Occipital lobe (tissue), 2 donors: ENCODE data around the gene CMSS1. TPM values are rescaled to one million over a fixed set of nuclear protein-coding genes. Genes with fewer than 3 reads are reported as not detected.

Source experiments
- DNase-seq: peaks from one replicate; lab custom pipeline; 2025; lab: John Stamatoyannopoulos, UW
- total RNA-seq: library from RNA; depleted of rRNA; stranded (reverse); fragments of >200 nt; gene quantifications from one replicate; pipeline ENCODE4 v1.2.3, GENCODE V29; 2014

Gene CMSS1
- total RNA-seq, 1 donor from 2014 or later: 13.3 TPM

GRCh38 chr3:99958222-99958912 is 140.7 kb downstream of the CMSS1 start:
- no peak for DNase-seq

GRCh38 chr3:99960123-99960878 is 142.6 kb downstream of the CMSS1 start:
- no peak for DNase-seq

GRCh38 chr3:99960941-99961340 is 143.3 kb downstream of the CMSS1 start:
- no peak for DNase-seq

DNA sequence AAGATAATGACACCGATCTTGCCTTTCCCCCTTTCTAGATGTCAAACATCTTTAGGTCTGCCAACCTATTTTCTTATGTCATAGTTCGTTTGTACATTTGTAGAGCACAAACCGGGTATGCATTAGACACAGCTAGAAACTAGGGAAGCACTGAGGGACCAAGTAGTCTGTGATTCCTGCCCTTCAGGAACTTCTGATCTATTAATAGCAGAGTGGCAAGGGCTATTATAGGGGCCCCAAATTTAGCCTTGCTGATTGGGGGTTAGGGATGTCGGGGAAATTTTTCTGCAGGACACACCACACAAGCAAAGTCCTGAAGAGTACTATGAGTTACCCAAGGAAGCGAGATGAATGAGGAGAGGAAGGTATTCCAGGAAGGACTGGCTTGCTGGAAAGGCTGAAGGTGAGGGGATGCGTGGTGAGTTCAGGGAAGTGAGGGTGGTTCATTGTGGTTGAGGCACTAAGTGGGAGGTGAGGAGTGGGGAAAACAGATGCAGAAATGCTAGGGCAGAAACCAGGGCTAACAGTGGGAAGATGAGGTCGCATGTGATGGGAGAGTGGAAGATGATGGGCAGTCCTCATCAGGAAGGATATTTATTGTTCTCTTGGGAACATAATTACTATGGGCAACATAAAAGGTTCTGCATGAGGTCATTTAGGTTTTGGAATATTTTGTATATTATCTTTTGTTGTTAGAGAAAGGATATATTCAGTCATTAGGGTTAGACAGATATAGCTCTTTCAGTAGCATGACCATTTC is 144.3 kb downstream of the CMSS1 start:
- DNase-seq: no peak

DNA sequence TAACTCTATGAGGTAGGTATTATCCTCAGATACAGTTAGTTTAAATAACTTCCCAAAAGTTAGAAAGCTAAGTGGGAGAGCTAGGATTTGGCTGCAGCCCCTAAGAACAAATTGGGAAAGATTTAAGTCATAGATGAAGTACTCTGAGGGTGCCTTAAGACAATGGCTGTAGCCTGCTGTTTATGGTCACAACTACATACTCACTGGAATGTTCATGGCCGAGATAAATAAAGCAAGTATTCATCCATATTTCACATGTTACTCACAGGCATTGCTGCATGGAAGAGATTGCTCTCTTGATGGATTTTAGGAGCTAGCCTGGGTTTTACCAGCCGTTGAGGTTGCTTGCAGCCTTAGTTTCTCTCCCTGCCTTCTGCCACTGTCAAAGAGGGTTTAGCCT is 145.0 kb downstream of the CMSS1 start:
- DNase-seq: no peak

DNA sequence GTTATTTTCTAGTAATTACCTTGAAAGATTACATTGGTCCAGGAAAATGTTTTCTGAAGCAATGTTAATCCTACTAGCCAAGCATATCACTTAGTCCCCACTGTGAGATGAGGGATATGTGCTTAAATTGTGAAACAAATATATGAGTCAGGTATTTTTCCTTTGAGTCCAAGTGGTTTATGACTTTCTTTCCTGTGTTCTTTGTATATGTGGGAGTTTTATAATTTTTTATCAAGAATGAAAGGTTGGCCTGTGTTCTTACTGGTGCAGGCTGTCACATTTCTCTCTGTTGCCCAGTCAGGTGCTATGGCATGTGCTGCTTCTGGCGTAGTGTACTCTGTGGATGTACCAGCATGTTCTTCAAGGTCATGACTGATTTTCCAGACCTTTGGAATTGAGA is 147.4 kb downstream of the CMSS1 start:
- no peak for DNase-seq

DNA sequence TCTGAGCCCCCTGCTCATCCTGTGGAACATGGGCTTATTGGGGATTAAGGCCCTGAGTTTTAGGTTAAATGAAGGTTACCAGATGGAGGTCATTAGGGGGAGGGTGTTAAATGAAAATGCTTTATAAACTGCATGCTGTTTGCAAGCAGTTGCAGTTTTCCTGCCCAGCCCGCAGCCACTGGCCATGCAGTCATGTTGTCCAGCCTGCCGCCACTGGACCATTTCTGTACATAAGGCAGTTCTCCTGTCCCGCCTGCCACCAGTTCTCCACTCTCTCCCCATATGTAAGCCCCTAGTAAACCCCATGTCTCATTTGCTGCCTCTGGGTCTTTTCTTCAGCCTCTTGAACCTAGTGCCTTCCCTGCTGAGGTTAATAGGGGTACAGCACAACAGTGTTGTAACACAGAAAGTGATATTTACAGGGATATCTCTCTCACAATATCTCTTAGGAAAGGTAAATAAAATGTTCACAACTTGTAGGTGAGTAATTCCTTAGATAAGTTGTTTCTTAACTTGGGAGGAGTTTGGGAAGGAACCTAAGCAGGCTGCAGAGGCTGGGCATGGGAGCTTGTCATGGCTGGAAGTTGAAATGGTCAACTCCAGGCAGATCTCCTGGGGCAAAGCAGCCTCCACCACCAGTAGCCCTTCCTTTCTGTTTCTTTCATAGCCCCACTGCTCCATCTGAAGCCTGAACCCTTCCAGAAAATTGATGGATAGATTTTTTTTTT is 148.2 kb downstream of the CMSS1 start:
- no peak for DNase-seq

GRCh38 chr3:99966662-99967416 is 149.2 kb downstream of the CMSS1 start:
- DNase-seq: no peak

DNA sequence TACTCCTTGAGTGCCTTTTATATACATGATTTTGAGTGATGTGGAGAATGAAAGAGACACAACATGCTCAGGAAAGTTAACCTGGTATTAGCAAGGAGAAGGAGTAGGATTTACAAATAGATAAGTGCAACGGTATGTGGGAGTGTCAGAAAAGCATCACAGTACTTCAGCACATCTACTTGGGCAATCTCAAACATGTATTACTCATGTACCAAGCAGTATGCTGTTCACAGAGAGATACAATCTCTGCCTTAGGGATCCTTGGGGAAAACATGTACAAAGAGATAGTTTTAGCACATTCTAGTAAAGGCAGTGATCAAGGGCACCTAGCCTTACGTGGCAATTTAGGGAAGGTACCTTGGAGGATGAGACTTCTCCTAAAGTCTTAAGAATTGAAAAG is 150.1 kb downstream of the CMSS1 start:
- no peak for DNase-seq

GRCh38 chr3:99969136-99969535 is 151.5 kb downstream of the CMSS1 start:
- no peak for DNase-seq

GRCh38 chr3:99970198-99970597 is 152.5 kb downstream of the CMSS1 start:
- DNase-seq: no peak

- no peak for DNase-seq
Measured at GRCh38 chr3:99971761-99972160, 154.1 kb downstream of the CMSS1 start.

DNA sequence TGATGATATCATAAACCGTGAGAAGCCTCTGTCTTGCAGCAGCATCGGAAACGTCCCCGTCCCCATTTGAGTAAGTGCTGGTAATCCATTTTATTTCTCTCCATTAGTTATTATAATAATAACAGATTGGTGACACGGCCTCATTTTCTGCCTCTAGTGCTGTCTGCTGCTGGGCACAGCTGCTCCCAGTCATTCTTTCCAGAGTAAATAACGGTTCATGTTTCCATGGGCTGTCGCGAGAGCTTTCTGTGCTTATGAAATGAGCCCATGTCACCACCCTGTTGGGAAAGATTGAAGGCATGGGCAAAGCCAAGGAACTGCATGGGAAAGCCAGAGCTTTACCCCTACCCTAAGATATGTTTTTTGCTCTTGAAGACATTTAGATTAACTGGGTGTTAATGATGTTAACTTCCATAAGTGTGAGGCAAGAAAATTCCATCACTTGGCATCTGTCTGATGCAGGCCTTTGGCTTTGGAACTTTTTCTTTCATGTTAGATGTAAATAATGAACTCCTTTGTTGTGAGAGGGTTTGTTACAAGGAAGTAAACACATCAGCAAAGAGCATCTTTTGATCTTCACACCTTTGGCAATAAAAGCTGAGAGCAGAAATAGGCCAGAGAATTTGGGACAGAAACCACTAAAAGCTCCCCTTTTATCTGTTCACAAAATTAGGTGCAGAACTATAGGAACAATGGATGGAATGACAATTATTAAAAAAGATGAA is 154.9 kb downstream of the CMSS1 start:
- DNase-seq: no peak

DNA sequence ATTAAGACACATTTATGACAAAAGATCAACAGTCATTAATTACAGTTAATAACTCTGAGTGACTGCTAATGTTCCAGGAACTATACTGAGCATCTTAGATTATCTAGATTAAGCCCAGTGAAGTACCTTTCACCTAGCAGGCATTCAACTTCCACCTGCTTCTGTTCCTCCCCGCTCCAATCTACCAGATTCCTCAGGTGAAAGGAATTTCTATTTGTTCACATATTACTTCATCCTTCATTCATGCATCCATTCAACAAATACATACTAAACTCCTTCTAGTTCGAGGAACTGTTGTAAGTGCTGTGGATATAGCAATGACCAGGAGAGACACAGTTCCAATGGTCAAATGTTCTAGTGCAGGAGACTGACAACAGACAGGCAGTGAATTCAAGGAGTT is 157.3 kb downstream of the CMSS1 start:
- DNase-seq: no peak

DNA sequence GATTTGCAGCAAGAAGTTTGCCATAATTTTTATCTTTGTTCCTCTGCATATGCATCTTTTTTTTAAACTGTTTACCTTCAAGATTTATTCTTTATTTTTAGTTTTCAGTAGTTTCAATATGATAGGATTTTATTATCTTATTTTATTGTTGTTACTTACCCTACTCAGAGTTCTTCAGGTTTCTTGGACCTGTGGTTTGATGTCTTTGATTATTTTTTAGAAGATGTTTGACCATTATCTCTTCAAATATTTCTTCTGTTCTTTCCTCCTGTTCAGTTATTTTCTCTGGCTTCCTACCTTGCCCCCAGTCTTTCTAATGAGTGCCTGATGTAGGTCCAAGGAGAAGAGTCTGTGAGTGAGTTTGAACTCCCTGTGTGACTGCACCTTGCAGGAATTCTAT is 158.9 kb downstream of the CMSS1 start:
- no peak for DNase-seq

DNA sequence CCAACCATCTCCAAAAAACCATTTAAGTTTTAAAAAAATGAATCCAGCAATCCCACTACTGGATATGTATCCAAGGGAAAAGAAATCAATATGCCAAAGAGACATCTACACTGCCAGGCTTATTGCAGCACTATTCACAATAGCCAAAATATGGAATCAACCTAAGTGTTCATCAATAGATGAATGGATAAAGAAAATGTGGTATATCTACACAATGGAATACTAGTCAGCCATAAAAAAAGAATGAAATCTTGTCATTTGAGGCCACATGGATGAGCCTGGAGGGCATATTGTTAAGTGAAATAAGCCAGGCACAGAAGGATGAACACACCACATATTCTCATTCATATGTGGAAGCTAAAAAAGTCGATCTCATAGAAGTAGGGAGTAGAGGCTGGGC is 160.6 kb downstream of the CMSS1 start:
- no peak for DNase-seq

DNA sequence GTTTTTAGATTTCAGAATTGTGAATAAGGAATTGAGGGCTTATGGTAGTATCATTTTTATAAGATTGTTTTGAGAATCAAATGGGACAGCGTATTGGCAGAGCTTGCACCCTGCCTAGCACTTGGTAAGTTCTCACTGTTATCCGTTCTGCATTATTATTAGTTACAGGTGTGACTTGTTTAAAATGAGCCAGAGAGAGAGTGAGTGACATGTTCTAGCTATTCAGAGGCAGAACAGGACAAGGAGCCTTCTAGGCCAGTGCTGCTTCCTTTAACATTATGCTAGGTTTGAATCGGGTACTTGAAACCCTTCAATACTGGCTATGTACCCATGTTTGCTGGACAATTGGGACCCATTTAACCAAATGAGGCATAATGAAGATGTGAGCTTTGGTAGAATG is 162.9 kb downstream of the CMSS1 start:
- DNase-seq: no peak

DNA sequence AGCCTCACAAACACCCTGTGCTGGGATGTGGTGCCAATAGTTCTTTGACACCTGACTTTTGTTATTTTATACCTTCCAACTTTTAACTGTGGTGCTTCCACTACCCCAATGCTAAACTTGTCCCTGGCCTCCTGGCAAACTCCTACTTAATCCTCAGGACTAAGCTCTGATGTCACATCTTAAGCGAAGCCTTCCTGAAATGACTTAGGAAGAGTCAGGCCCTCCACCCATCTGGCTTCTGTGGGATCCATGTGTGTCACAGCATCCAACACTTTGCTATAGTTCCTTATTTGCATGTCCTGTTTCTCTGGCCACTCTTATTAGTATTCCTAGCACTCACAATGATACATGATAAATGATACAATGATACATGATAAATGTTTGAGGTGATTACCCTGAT is 163.5 kb downstream of the CMSS1 start:
- DNase-seq: no peak

GRCh38 chr3:99982650-99983049 is 165.0 kb downstream of the CMSS1 start:
- no peak for DNase-seq

DNA sequence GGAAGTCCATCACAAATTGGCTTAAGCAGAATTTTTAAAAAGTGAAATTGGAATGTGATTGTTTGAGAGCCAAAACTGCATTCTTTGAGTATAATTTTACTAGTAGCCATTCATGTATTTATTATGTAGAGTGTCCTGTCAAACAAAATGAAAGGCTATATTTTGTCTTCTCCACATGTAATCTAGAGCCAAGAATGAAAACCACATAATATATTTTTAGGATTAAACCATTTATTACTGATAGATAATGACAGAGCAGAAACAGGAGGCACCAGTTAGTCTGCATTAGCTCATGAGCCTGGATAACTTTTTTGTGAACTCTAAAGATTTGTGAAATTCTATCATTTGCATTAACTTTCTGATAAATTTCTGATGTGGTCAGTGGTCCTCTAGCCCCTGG is 166.5 kb downstream of the CMSS1 start:
- DNase-seq: no peak
